ENCODE results near the gene KITLG.
"Not testable (repeated sequence)": the region's sequence is repeated elsewhere in the genome, so short reads cannot be mapped to it uniquely, and the experiment has no call there.

The KITLG gene

DNA sequence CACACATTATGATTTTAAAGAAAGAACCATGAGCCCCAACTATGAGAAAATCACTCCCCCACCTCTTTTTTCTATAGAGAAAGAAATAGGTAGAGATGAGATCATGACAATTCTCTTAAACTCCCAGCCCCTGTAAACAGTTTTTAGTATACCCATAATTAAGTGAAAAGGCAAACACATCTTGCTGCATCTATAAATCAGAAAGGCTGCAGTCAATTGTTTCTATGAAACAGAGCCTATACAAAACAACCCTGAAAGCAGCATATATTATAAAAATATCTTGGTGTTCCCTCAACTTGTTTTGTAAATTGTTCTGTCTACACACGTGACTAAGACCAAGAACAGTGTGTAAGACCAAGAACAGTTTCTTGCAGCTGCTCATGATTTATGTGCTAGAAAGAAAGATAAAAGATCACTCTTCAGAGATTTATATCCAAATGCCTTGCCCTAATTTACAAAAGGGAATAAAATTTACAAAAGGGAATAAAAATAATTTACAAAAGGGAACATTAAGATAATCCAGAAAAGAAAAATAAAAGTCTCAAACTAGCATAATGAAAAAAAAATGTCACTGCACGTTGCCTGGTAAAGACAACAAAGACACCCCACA is 4.8 kb downstream of the KITLG start:
- peak in 1 of 5 experiments; percentile 21 for DNase-seq

- DNase-seq, result no peak
Measured at GRCh38 chr12:88574278-88574677, 6.0 kb downstream of the KITLG start.

DNA sequence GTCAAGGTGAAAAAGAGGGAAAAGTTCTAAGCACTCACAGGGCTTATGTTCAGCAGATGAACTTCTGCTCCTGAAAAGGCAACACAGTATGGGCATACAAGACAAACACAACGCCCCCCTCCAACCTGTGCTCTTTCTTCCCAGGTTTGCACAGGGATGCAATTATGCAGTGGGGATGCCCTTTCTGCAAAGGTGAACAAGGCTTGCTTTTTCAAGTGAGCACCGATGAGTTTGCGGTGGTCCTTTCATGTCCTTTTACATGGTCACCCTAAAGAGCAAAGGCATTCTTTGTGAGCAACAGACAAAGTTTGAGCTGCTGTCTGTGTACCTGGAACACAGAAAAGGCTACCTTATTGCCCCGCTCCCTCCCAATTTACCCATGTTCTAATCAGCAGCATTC is 6.7 kb downstream of the KITLG start:
- DNase-seq, result no peak

DNA sequence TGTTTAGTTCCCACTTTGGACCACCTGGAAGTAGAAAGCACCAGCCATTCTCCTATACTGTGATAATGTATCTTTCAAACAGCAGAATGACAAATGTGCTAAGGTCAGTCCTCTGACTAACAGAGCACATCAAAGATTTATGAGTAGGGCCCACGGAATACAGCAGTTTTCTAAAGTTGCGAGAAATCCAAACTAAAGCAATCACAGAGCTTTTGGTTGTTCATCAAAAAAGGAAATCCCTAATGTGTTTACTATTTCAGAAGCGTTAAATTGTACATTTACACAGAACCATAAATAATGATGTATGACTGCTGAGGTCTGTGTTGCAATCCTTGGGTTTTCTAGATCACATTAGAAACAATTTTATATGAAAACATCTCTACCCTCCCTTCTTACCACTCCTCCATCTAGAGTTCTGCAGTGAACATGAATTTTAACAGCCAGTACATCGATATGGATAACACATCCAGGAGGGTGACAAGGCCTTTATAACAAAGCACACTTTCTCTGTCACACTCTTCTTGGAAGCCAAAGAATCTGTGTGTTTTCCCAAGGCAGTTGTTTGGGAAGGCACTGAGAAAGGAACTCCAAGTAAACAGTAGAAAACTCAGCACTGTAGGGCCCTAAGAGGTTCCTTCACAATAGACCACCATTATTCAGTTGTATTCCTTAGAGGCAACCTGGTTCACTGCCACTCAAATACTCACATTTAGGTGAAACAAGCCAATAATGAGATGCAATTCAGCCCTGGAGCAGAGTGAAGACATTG is 7.3 kb downstream of the KITLG start:
- DNase-seq, result no peak

DNA sequence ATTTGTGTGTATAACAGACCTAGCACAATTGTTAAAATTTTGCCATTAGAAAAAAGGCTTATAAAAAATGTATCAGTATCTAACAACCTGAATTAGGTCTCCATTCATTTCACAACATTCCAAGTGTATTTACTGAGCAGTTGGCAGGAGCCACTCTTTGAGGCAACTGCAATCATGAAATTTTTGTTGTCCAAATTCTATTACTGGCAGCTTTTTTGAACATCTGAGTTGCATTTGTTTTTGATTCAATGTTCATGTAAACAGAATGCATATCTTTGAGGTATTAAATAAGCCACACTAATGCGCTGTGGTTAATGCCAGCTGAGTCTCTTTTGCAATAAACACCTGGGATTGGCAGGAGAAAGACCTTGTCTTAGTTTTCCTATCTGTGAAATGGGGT is 8.7 kb downstream of the KITLG start:
- no peak for DNase-seq

DNA sequence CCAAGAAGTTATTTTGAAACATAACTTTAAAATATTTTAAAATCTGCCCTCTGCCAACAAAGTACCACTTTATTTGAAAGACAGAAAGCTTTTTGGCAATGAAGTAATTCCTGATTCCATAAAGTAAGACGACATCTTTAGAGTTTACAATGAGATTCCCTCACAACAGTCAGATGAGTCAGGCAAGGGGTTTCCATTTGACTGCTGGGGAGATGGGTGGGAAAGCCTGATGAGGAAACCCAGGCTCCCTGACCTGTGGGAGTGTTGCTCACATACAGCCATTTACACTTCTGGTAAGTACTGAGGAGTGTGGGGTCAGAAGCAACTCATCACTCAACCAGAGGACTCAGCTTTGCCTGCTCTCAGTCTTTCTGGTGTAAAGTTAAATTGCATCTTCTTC is 10.2 kb downstream of the KITLG start:
- no peak for DNase-seq

GRCh38 chr12:88566430-88566829 is 13.8 kb downstream of the KITLG start:
- DNase-seq, result no peak

GRCh38 chr12:88562846-88563582 is 17.3 kb downstream of the KITLG start:
- DNase-seq, result no peak

DNA sequence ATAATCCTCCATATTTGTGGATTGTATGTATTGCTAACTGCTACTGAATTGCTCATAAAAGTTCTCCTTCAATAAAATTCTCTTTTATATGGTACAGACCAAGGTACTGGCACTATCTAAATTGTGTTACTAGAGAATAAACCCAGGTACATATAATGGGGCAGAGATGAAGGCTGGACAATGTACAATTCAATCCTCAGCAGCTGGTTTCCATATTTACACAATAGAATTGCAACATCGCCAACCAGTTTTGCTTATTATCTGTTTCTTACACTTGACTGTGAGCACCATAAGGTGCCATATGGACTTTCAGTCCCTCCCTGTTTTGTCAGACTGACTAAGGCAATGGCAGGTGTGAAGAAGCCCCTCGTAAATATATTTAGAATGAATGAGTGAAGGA is 18.1 kb downstream of the KITLG start:
- no peak for DNase-seq

- peak in 1 of 5 experiments; percentile 20 for DNase-seq
Measured at GRCh38 chr12:88559772-88560171, 20.5 kb downstream of the KITLG start.

GRCh38 chr12:88559199-88559598 is 21.1 kb downstream of the KITLG start:
- no peak for DNase-seq

GRCh38 chr12:88558340-88558867 is 21.9 kb downstream of the KITLG start:
- no peak for DNase-seq

DNA sequence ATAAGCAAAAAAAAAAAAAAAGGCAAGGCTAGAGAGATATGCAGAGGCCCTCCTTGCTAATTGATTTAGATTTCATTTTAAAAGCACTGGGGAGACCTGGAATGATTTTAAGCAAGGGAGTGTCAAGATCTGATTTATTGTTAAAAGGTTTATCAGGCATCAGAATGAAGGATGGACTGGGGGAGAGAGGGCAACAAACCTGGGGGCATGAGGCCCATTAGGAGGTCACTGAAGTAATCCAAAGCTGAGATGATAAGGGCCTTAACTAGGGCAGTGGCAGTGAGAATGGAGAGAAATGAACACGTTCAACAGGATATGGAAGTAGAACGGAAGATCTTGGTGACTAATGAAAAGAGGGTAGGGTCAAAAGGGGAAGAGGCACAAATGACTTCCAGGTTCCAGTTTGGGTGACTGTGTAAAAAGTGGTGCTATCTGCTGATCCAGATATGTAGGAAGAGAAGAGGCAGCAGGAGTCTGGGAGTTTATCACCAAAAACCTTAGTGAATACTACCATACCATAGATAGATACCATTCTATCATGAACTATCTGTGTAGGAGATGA is 24.0 kb downstream of the KITLG start:
- no peak for DNase-seq

DNA sequence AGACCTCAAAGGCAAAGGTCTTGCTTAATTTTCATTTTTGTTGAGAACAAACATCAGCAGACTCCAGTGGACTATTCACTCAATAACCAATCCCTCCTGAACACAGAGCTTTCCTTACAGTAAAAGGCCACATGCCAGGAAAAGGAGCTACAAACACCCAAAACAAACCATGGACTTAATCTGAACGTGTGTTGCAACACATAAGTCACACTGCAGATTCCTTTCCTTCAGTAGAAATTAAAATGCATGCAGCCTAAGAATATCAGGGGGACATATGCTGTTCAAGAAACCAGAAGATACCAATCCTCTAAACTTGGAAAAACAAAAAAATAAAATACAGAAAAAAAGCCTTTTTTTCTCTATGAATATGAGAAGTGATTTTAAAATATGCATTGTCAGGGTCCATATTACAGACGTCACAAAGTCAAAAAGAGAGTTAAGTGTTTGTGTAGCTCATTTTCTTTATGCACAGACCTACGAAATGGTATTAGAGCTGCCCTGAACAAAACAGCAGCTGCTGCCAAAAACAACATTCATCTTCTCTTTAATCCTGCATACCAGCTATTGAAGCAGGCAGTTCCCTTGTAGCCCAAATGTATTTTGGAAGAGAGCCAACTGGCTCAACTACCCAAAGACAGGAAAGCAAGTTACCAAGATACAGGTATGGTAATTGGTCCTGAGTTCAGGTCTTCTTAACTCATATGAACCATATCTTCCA is 26.2 kb downstream of the KITLG start:
- DNase-seq, result no peak

DNA sequence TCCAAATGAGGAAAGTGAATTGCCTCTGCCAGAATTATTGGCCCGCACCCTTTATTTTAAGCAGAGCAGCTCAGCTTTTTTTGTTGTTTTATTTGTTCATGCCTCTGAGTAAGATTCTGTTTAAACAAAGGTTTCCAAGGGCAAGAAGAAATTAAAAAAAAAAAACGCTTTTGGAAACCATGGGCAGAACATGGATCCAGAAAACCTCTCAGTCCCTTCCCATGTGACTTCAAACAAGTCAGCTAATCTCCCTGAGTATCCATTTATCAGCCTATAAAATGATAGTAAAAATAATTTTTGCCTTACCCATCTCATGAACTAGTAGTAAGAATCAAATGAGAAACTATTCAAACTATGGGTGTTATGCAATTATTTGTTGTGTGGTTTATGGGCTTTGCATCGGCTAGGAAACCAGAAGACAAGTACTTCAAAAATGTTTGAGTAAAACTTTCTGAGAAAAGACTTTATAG is 27.6 kb downstream of the KITLG start:
- no peak for DNase-seq

DNA sequence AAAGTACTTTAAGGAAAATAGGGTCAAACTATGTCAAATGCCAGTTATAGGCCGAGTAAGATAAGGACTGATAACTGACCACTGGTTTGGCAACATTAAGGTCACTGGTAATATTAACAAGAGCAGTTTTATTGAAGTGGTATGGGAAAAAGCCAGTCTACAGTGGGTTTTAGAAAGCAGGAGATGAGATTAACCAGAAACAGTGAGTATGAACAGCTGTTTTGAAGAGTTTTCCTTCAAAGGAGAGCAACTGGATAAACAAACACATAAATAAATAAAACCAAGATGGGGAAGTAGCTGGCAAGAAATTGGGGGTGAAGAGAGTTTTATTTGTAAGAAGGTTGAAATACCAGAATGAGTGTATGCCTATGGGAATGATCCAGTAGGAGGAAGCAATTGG is 30.3 kb downstream of the KITLG start:
- DNase-seq, result no peak

DNA sequence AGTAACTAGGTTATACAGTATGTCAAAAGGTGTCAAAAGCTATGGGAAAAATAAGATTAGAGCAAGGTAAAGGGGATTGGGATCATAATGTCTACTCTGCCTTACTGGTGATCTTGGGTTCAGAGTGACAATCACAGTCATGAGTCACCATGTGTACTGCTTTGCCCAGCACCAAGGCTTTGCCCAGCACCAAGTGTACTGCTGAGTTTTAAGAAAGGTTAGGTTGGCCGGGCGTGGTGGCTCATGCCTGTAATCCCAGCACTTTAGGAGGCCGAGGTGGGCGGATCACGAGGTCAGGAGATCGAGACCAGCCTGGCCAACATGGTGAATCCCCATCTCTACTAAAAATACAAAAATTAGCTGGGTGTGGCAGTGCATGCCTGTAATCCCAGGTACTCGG is 32.3 kb downstream of the KITLG start:
- DNase-seq, result not testable (repeated sequence)

DNA sequence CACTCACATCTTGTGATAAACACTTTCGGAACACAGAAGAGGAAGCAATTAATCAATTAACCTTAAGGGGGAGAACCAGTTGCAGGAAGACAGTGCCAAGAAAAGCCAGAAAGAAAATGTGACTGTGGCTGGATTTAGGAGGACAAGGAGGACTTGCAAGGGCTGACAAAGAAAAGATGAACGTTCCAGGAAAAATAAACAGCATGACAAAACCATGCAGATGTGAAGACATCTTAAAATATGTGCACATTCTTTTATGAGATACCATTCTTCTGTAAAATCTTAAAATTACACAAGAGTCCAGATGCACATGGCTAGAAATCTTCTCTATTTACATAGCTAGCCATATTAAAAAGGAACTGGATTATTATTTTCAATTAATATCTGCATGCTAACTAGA is 33.4 kb downstream of the KITLG start:
- DNase-seq, result no peak

- no peak for DNase-seq
Measured at GRCh38 chr12:88546226-88546625, 34.0 kb downstream of the KITLG start.

- no peak for DNase-seq
Measured at GRCh38 chr12:88544991-88545980, 35.0 kb downstream of the KITLG start.

DNA sequence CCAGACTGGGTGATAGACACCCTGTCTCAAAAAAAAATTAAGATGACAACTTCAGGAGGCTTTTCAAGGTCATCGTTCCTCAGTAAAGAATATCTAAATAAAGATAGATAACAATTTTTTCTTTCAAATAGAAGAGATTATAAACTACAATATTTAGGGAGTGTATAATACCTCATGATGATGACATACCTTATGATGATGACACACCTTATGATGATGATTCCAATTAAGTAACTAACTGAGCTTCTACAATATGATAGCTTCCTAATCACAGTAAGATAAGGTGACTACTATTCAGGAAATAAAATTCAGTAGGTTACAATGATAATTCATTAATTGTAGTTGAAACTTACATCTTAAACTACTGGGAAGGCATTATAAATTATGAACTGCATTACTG is 40.4 kb downstream of the KITLG start:
- no peak for DNase-seq

All from T-helper 2 cell (primary cell).